Measurements from ENCODE around the gene WDCP.
A peak's percentile ranks its signal among the peaks of the same experiment; 100 is the strongest.
"Not testable (repeated sequence)": the region's sequence is repeated elsewhere in the genome, so short reads cannot be mapped to it uniquely, and the experiment has no call there.

WDCP gene

GRCh38 chr2:24065341-24065740 is 18.1 kb upstream of the WDCP start:
- peak in 1 of 5 donors; percentile 23 for DNase-seq

GRCh38 chr2:24058564-24059271 is 11.5 kb upstream of the WDCP start:
- DNase-seq = no peak

GRCh38 chr2:24055750-24056149 is 8.6 kb upstream of the WDCP start:
- DNase-seq = no peak

DNA sequence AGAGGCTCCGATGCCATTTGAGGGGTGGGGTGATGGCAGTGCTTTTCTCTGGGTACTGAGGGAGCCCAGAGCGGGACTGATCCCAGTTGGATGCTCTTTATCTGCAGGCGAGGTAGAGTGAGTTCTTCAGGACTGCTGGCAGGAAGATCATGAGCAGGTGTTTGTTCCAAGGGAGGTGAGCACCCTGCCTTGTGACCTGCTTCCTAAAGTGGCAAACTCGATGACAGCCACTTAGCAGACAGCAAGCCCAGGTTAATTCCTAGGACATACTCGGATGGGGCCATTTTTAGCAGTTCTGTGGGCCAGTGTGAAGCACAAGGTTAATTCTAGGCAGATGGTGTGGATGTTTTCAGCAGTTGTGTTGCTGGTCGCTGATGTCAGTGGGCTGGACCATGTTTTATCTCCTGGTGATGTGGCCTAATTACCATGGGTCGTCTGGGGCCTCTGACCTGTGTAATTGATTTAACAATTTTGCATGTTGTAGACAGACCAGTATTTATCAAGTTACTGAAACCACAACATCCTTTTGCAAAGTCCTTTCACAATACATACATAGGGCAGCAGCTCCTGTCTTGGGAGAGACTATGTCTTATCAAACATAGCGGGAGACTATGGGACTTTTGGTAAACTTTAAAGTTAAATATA is 7.3 kb upstream of the WDCP start:
- DNase-seq = no peak

GRCh38 chr2:24052951-24053350 is 5.8 kb upstream of the WDCP start:
- no peak for DNase-seq

- DNase-seq = no peak
Observed at GRCh38 chr2:24051833-24052232, 4.6 kb upstream of the WDCP start.

DNA sequence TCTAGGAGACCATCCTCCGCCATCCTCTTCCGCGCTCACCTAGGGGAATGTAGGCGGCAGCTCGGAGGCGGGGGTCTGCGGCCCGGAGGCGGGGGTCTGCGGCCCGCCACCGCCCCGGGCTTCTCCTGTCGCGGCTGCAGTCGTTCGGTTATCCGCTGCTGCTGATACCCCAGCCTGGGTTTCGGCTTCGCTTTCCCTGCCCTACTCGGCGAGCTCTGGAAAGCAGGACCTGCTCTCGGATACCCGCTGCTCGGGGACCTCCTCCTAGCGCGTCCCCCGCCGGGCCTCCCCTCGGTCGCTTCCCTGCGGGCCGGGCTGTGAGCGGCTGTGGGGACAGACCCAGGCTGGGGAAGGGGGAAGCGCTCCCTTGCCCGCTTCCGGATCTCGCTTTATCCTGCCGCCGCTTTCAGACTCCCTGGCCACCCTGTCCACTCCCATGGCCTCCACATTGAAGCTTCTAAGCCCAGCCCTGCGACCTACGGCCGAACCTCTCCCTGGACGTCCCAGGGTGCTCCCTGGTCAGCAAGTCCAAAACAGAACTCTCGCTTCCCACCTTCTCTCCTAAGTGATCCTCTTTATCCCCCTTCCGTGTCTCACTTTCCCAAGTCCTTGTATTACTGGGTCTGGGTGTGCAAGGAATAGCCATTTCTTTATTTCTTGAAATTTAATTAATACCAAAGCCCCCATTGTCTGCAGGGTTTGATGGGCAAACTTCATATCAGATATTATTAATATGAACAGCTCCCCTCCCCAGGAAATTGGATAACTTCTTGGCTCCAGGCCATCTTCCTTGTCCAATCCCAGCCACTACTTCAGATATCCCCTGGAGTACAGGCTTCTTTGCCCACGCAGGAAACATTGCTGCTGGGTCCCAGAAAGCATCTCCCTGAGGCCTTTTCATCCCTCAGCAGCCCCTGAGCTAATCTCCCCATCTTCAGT is 3.1 kb upstream of the WDCP start:
- DNase-seq = peak in 1 of 5 donors; percentile 12

GRCh38 chr2:24049485-24050021 is 2.4 kb upstream of the WDCP start, which contains the start of gene FKBP1B:
FKBP1B (plus strand) TSS chr2:24049741; CDS start chr2:24049850, 109 bp downstream.
- peak; percentile 33 to 54 (median 39) for DNase-seq

- no peak for DNase-seq
Observed at GRCh38 chr2:24048769-24049484, 1.7 kb upstream of the WDCP start.

DNA sequence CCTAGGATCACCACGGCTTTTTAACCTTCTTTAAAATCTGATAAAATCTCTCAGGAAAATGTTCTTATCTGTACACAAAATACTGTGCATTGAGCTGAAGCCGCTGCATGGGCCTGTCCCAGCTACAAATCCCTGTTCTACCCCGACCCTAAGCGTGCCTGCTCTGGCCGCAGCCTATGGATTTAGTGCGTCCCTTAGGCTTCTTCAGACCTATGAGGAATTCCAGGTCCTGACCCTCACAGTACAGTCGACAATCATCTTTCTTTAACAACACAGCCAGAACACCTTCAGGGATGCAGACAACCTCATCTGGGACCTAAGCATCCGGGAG is 477 bp upstream of the WDCP start:
- no peak for DNase-seq

- no peak for DNase-seq
Observed at GRCh38 chr2:24046599-24046929, 627 bp downstream of the WDCP start.

DNA sequence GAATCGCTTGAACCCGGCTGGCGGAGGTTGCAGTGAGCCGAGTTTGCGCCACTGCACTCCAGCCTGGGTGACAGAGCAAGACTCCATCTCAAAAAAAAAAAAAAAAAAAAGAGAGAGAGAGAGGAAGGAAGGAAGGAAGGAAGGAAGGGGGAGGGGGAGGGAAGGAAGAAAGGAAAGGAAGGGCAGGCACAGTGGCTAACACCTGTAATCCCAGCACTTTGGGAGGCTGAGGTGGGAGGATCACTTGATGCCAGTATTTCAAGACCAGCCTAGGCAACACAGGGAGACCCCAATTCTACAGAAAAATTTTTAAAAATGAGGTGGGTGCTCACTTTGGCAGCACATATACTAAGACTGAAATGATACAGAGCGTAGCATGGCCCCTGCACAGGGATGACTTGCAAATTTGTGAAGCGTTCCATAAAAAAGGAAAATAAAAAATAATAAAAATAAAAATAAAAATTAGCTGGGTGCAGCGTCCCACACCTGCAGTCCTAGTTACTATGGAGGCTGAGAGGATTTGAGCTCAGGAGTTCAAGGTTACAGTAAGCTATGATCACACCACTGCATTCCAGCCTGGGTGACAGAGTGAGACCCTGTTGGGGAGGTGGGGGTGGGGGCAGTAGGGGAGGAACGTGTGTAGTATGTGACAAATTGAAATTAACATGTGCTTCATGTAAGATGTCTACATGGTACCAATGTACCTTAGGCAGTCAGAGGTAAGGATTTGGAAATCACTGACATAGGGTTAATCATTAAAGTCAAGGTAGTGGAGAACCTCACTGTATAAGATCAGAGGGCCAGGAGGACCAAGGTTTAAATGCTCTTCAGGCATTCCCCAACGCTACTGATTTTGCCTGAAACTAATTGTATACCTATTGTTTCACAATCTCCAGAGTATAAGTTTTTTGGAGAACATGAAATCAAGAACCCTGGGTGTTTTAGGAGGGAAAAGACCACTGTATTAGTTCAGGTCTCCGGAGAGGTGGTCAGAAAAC is 1.4 kb downstream of the WDCP start:
- DNase-seq = no peak

- not testable (repeated sequence) for DNase-seq
Observed at GRCh38 chr2:24043133-24043532, 4.1 kb downstream of the WDCP start.

DNA sequence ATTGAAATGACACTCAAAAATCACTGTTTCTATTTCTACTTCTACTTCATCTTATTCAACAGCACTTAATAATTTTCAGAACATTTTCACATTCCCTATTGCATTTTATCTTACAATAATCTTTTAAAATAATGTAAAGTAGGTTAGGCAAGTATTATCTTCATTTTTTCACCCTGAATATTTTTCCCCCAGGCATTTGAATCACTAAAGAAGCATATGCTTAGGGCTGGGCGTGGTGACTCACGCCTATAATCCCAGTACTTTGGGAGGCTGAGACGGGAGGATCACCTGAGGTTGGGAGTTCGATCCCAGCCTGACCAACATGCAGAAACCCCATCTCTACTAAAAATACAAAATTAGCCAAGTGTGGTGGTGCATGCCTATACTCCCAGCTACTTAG is 6.7 kb downstream of the WDCP start:
- DNase-seq = no peak

GRCh38 chr2:24038786-24039499 is 8.2 kb downstream of the WDCP start:
- DNase-seq = no peak

GRCh38 chr2:24026233-24026632 is 21.0 kb downstream of the WDCP start:
- DNase-seq = no peak

GRCh38 chr2:24024996-24025663 is 22.1 kb downstream of the WDCP start:
- no peak for DNase-seq

DNA sequence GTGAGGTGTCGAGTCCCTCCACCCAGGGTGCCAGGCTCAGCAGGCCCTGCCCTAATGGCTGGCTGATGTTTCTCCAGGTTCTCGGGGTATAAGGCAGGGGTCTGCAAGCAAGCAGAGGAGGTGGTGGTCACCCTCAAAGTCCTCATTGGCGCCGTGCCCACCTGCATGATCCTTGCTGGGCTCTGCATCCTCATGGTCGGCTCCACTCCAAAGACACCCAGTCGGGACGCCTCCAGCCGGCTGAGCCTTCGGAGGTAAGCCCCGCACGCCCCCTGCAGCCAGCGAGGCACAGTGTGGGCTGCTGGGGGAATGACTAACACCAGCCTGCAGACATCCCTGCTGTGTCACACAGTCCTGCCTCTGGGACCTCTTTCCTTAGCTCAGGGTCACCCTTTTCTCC is 23.2 kb downstream of the WDCP start:
- DNase-seq = no peak

GRCh38 chr2:24022975-24023575 is 24.1 kb downstream of the WDCP start:
- no peak for DNase-seq

Measured in T-helper 1 cell (primary cell).